HCT116 (cell line): ENCODE results near the gene PLCD3. TPM values are rescaled to one million over a fixed set of nuclear protein-coding genes. Genes with fewer than 3 reads are reported as not detected.

Source experiments
- ATAC-seq: fragments of 200-7000 bp; cut with Tn5 transposase; 2 replicates; pipeline ENCODE4 v1.9.1; 2020; ENCODE audit warnings: mild to moderate bottlenecking, moderate library complexity
- BruUV-seq: library from RNA; stranded (reverse); fragments of 400-500 nt; replicated peaks from 2 replicates; lab custom pipeline; 2021; lab: Mats Ljungman, UMichigan
- CTCF ChIA-PET: fragments of 300-600 bp; sonication (Branson Sonifier 250); formaldehyde crosslinking; loops from one replicate; lab custom pipeline; 2021; ENCODE audit warnings: antibody characterized with exemption; lab: Charles Lee
- POLR2A ChIA-PET: fragments of 300-600, 350-600 bp; sonication (Branson Sonifier 250); formaldehyde crosslinking; loops from one replicate; lab custom pipeline; 2021; ENCODE audit warnings: antibody characterized with exemption; lab: Charles Lee
- RAD21 ChIA-PET, 2 experiments: fragments of 300-600 bp; sonication (Branson Sonifier 250); formaldehyde crosslinking; loops; one replicate each; lab custom pipeline; 2023; ENCODE audit warnings: low total read pairs in 2 of 2; ENCODE audit not compliant: uncharacterized antibody in 2 of 2, unreplicated experiment in 2 of 2, low non-redundant PET in 1 of 2; lab: Charles Lee
- DNase-seq: peaks from one replicate; pipeline ENCODE4 v3.0.0-alpha.2; 2010; ENCODE audit warnings: low read depth, low spot score
- H2AFZ ChIP-seq: fragments of 200-600 bp; shearing (Covaris generic), sonication (generic); 2 replicates; pipeline ENCODE4 v1.6.1; 2017; ENCODE audit warnings: low read depth, mixed run types, mixed read lengths, antibody characterized with exemption, low read length; ENCODE audit not compliant: poor library complexity, severe bottlenecking
- H3K27ac ChIP-seq: 2 replicates; pipeline ENCODE4 v1.5.1; 2012; ENCODE audit warnings: low read depth, low read length
- H3K27me3 ChIP-seq: fragments of 200-600 bp; sonication (generic); 2 replicates; pipeline ENCODE4 v1.6.1; 2016; ENCODE audit warnings: mixed run types, low read length, mixed read lengths; ENCODE audit not compliant: insufficient read depth
- H3K36me3 ChIP-seq, 2 experiments: fragments of 200-500 bp in 1 of 2; fragments of 200-600 bp in 1 of 2; sonication (Bioruptor generic) in 1 of 2; sonication (generic) in 1 of 2; 2 replicates each; pipeline versions ENCODE4 v1.5.1 to v1.6.1; 2014 to 2016; ENCODE audit warnings: low read length in 2 of 2, inconsistent platforms in 1 of 2, mixed read lengths in 1 of 2, mixed run types in 1 of 2; ENCODE audit not compliant: insufficient read depth in 2 of 2, control insufficient read depth in 1 of 2
- H3K4me1 ChIP-seq, 2 experiments: fragments of 200-600 bp in 1 of 2; sonication (generic) in 1 of 2; 2 replicates each; pipeline versions ENCODE4 v1.5.1 to v1.6.1; 2012 to 2017; ENCODE audit warnings: low read length in 2 of 2, inconsistent platforms in 1 of 2, mild to moderate bottlenecking in 1 of 2, mixed read lengths in 1 of 2, mixed run types in 1 of 2, moderate library complexity in 1 of 2; ENCODE audit not compliant: insufficient read depth in 2 of 2, control insufficient read depth in 1 of 2
- H3K4me2 ChIP-seq: fragments of 200-600 bp; sonication (generic); 2 replicates; pipeline ENCODE4 v1.6.1; 2017; ENCODE audit warnings: mixed run types, low read length, mixed read lengths
- H3K4me3 ChIP-seq, 2 experiments: fragments of 200-600 bp in 1 of 2; sonication (generic) in 1 of 2; replicated peaks in 1 of 2; 2 replicates each; pipeline ENCODE4 v1.5.1; 2011 to 2016; ENCODE audit warnings: low read length in 2 of 2, control low read depth in 1 of 2, low read depth in 1 of 2, mild to moderate bottlenecking in 1 of 2, mixed read lengths in 1 of 2, mixed run types in 1 of 2
- H3K79me2 ChIP-seq: fragments of 200-600 bp; sonication (generic); 2 replicates; pipeline ENCODE4 v1.6.1; 2017; ENCODE audit warnings: mild to moderate bottlenecking, mixed run types, low read length, moderate library complexity, mixed read lengths; ENCODE audit not compliant: insufficient read depth
- H3K9ac ChIP-seq: fragments of 200-600 bp; sonication (generic); 2 replicates; pipeline ENCODE4 v1.6.1; 2016; ENCODE audit warnings: low read length, mixed read lengths
- H3K9me2 ChIP-seq: fragments of 200-600 bp; sonication (generic), shearing (Covaris generic); 2 replicates; pipeline ENCODE4 v1.6.1; 2017; ENCODE audit warnings: mixed run types, mild to moderate bottlenecking, moderate library complexity; ENCODE audit not compliant: insufficient read depth
- H3K9me3 ChIP-seq, 2 experiments: fragments of 200-500 bp in 1 of 2; fragments of 200-600 bp in 1 of 2; sonication (Bioruptor generic) in 1 of 2; sonication (generic) in 1 of 2; 2 replicates each; pipeline ENCODE4 v1.6.1; 2014 to 2017; ENCODE audit warnings: low read length in 2 of 2, mixed read lengths in 2 of 2, inconsistent platforms in 1 of 2, low read depth in 1 of 2, mild to moderate bottlenecking in 1 of 2, mixed run types in 1 of 2, moderate library complexity in 1 of 2; ENCODE audit not compliant: control insufficient read depth in 1 of 2, insufficient read depth in 1 of 2
- H4K20me1 ChIP-seq: fragments of 200-600 bp; sonication (generic), shearing (Covaris generic); 2 replicates; pipeline ENCODE4 v1.6.1; 2017; ENCODE audit warnings: mixed run types, mild to moderate bottlenecking, moderate library complexity; ENCODE audit not compliant: insufficient read depth
- CBX3 ChIP-seq: IDR thresholded peaks from 2 replicates; pipeline ENCODE4 v1.6.1; 2012; ENCODE audit warnings: low read depth
- EGR1 ChIP-seq: IDR thresholded peaks from 2 replicates; pipeline ENCODE4 v1.6.1; 2012; ENCODE audit warnings: low read depth
- FOSL1 ChIP-seq: IDR thresholded peaks from 2 replicates; pipeline ENCODE4 v1.6.1; 2012; ENCODE audit warnings: low read depth
- JUND ChIP-seq: IDR thresholded peaks from 2 replicates; pipeline ENCODE4 v1.6.1; 2012
- RAD21 ChIP-seq: IDR thresholded peaks from 2 replicates; pipeline ENCODE4 v1.6.1; 2012; ENCODE audit warnings: low read depth, mild to moderate bottlenecking
- SIN3A ChIP-seq: IDR thresholded peaks from 2 replicates; pipeline ENCODE4 v1.6.1; 2012; ENCODE audit warnings: low read depth
- SP1 ChIP-seq: IDR thresholded peaks from 2 replicates; pipeline ENCODE4 v1.6.1; 2012; ENCODE audit warnings: low read depth
- TCF7L2 ChIP-seq: IDR thresholded peaks from 2 replicates; pipeline ENCODE4 v1.7.0; 2011; ENCODE audit warnings: borderline replicate concordance, inconsistent platforms; ENCODE audit not compliant: insufficient read depth, insufficient read length; ENCODE audit errors: extremely low read depth
- ZFX ChIP-seq: fragments of 450-650 bp; IDR thresholded peaks from 2 replicates; pipeline ENCODE4 v1.6.1; 2017
- ZNF274 ChIP-seq: fragments of 200-500 bp; sonication (Bioruptor generic); IDR thresholded peaks from 2 replicates; pipeline ENCODE4 v1.6.1; 2014; ENCODE audit warnings: mild to moderate bottlenecking, low read depth, low read length, inconsistent platforms
- intact Hi-C: fragments of 100-400 bp; cut with micrococcal nuclease; formaldehyde crosslinking; loops from 2 replicates; pipeline ENCODE4 v1.10.0; 2022
- total RNA-seq: library from RNA; stranded (reverse); gene quantifications from one replicate; pipeline ENCODE4 v1.2.1, GENCODE V29; 2021; ENCODE audit not compliant: unreplicated experiment
- TF ChIP-seq, protein P1 (sequence below): IDR thresholded peaks from 2 replicates; pipeline ENCODE4 v1.6.1; 2011; ENCODE audit warnings: mild to moderate bottlenecking, low read length, moderate library complexity; ENCODE audit not compliant: insufficient replicate concordance; ENCODE audit errors: extremely low read depth
- TF ChIP-seq, protein P2 (sequence below): IDR thresholded peaks from 2 replicates; pipeline ENCODE4 v1.6.1; 2012

PLCD3 gene
- total RNA-seq, 1 experiment from 2014 or later: 197 TPM

DNA sequence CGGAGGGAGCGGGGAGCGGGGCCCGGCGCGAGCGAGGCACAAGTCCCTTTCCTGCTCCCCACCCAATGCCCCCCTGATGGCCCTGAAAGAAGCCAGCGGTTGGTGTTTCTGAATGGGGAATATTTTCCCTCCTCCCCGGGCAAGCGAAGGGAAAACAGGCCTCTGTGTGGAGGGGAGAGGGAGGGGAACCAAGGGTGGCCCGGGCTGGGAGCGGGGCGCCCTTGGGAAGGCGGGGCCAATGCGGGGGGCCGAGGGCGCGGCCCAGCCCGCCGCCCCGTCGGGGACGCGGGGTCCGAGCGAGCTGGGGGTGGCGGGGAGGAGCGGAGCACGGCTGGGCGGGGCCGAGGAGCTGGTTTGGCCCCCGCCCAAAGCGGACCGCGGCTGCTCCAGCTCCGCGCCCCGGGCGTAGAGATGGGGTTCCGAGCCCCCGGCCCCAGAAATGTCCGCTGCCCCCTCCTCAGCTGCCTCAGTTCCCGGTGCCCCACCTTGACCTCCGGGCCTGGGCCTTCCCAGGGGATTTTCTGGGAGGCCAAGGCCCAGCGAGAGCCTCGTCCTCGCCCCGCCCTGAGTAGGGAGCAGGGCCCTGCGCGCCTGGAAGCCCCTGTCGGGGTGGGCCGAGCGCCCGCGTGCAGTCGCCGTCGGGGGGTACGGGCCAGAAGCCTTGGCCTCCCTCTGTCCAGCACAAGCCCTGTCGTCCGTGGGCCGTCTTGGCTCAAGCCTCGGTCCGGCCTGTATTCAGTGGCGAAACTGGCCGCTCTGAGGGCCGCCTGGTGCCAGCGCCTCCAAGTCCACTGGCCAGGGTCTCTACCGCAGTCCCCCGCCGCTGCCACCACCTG is 12.1 kb upstream of the PLCD3 start:
- POLR2A ChIA-PET: no interaction called here
- Histone ChIP-seq H3K9ac (no peak overlapping the region), H4K20me1 (no peaks in the 10 kb centered on the region; the same call in 1 of the 2 replicates), H3K27me3 (no peaks in the 10 kb centered on the region), H3K9me3 (no peaks in the 10 kb centered on the region), H3K4me2 (no peak overlapping the region), H2AFZ (no peak overlapping the region), H3K27ac (no peak overlapping the region), H3K4me3 (no peak overlapping the region), H3K36me3 (no peaks in the 10 kb centered on the region), H3K9me2 (no peaks in the 10 kb centered on the region), H3K4me1 (peaks cover 7 to 25% of the 10 kb centered on the region in 2 experiments), H3K79me2 (peaks cover 10% of the 10 kb centered on the region)
- intact Hi-C loops: loop anchor here (5.0 kb wide), 1 partner anchor 283 kb away; no protein-coding TSS in a partner anchor
- TF ChIP-seq SIN3A: no peak
- no peak for TF ChIP-seq FOSL1
- no peak for TF ChIP-seq RAD21
- CTCF ChIA-PET: interaction anchor here (10.2 kb wide), 1 partner anchor 8 kb away, joined by 131 read pairs; the partner anchor contains the start of gene ACBD4
- RAD21 ChIA-PET: no interaction called here
- no TSS peak for BruUV-seq
- DNase-seq: no peak
- ATAC-seq: no peak

DNA sequence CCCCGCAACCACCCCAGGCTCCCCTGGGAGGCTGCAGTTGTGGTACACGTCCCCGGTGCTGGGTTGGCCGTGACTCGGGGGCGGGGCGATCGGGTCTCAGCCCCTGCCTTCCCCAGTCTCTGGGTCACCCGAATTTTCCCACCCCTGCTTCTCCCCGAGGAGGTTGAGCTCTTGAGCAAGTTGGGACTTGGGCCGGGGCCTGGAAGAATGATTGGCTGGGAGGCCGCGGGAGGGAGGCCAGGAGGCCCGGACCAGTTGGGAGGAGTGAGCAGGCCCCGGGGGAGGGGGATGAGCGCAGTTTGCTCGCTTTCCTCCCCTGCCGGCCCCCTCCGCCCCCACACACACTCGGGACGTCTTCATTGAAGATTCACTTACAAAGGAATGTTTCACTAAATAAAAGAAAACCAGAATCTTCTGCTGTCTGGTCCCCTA is 11.5 kb upstream of the PLCD3 start:
- Histone ChIP-seq H4K20me1 (no peaks in the 10 kb centered on the region), H3K9me2 (no peaks in the 10 kb centered on the region), H3K79me2 (peaks cover 4% of the 10 kb centered on the region), H3K27ac (no peak overlapping the region), H3K4me3 (no peak overlapping the region), H3K4me2 (no peak overlapping the region), H2AFZ (no peak overlapping the region), H3K9me3 (no peaks in the 10 kb centered on the region), H3K4me1 (peaks cover 7 to 23% of the 10 kb centered on the region in 2 experiments), H3K36me3 (no peaks in the 10 kb centered on the region), H3K9ac (no peak overlapping the region), H3K27me3 (no peaks in the 10 kb centered on the region)
- RAD21 ChIA-PET: no interaction called here
- CTCF ChIA-PET: interaction anchor here (10.2 kb wide), 1 partner anchor 7 kb away, joined by 131 read pairs; the partner anchor contains the start of gene ACBD4
- no TSS peak for BruUV-seq
- TF ChIP-seq SP1: no peak
- TF ChIP-seq EGR1: no peak
- TF ChIP-seq CBX3: no peak
- no peak for TF ChIP-seq TCF7L2
- TF ChIP-seq JUND: no peak
- TF ChIP-seq ZNF274: no peak
- TF ChIP-seq ZFX: no peak
- TF ChIP-seq SIN3A: no peak
- TF ChIP-seq, protein P1, sequence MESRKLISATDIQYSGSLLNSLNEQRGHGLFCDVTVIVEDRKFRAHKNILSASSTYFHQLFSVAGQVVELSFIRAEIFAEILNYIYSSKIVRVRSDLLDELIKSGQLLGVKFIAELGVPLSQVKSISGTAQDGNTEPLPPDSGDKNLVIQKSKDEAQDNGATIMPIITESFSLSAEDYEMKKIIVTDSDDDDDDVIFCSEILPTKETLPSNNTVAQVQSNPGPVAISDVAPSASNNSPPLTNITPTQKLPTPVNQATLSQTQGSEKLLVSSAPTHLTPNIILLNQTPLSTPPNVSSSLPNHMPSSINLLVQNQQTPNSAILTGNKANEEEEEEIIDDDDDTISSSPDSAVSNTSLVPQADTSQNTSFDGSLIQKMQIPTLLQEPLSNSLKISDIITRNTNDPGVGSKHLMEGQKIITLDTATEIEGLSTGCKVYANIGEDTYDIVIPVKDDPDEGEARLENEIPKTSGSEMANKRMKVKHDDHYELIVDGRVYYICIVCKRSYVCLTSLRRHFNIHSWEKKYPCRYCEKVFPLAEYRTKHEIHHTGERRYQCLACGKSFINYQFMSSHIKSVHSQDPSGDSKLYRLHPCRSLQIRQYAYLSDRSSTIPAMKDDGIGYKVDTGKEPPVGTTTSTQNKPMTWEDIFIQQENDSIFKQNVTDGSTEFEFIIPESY: no peak
- no peak for TF ChIP-seq RAD21
- no peak for TF ChIP-seq FOSL1
- TF ChIP-seq, protein P2, sequence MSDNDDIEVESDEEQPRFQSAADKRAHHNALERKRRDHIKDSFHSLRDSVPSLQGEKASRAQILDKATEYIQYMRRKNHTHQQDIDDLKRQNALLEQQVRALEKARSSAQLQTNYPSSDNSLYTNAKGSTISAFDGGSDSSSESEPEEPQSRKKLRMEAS: no peak
- no peak for DNase-seq
- no peak for ATAC-seq
- intact Hi-C loops: no loop called here
- POLR2A ChIA-PET: no interaction called here
